HCT116 (cell line): ENCODE measurements around the gene MPIG6B. TPM values are rescaled to one million over a fixed set of nuclear protein-coding genes. Genes with fewer than 3 reads are reported as not detected.

Source experiments
- ATAC-seq: fragments of 200-7000 bp; cut with Tn5 transposase; 2 replicates; pipeline ENCODE4 v1.9.1; 2020; ENCODE audit warnings: mild to moderate bottlenecking, moderate library complexity
- BruUV-seq: library from RNA; stranded (reverse); fragments of 400-500 nt; replicated peaks from 2 replicates; lab custom pipeline; 2021; lab: Mats Ljungman, UMichigan
- CTCF ChIA-PET: fragments of 300-600 bp; sonication (Branson Sonifier 250); formaldehyde crosslinking; loops from one replicate; lab custom pipeline; 2021; ENCODE audit warnings: antibody characterized with exemption; lab: Charles Lee
- POLR2A ChIA-PET: fragments of 300-600, 350-600 bp; sonication (Branson Sonifier 250); formaldehyde crosslinking; loops from one replicate; lab custom pipeline; 2021; ENCODE audit warnings: antibody characterized with exemption; lab: Charles Lee
- RAD21 ChIA-PET, 2 experiments: fragments of 300-600 bp; sonication (Branson Sonifier 250); formaldehyde crosslinking; loops; one replicate each; lab custom pipeline; 2023; ENCODE audit warnings: low total read pairs in 2 of 2; ENCODE audit not compliant: uncharacterized antibody in 2 of 2, unreplicated experiment in 2 of 2, low non-redundant PET in 1 of 2; lab: Charles Lee
- DNase-seq: peaks from one replicate; pipeline ENCODE4 v3.0.0-alpha.2; 2010; ENCODE audit warnings: low read depth, low spot score
- H2AFZ ChIP-seq: fragments of 200-600 bp; shearing (Covaris generic), sonication (generic); 2 replicates; pipeline ENCODE4 v1.6.1; 2017; ENCODE audit warnings: low read depth, mixed run types, mixed read lengths, antibody characterized with exemption, low read length; ENCODE audit not compliant: poor library complexity, severe bottlenecking
- H3K27ac ChIP-seq: 2 replicates; pipeline ENCODE4 v1.5.1; 2012; ENCODE audit warnings: low read depth, low read length
- H3K27me3 ChIP-seq: fragments of 200-600 bp; sonication (generic); 2 replicates; pipeline ENCODE4 v1.6.1; 2016; ENCODE audit warnings: mixed run types, low read length, mixed read lengths; ENCODE audit not compliant: insufficient read depth
- H3K36me3 ChIP-seq, 2 experiments: fragments of 200-500 bp in 1 of 2; fragments of 200-600 bp in 1 of 2; sonication (Bioruptor generic) in 1 of 2; sonication (generic) in 1 of 2; 2 replicates each; pipeline versions ENCODE4 v1.5.1 to v1.6.1; 2014 to 2016; ENCODE audit warnings: low read length in 2 of 2, inconsistent platforms in 1 of 2, mixed read lengths in 1 of 2, mixed run types in 1 of 2; ENCODE audit not compliant: insufficient read depth in 2 of 2, control insufficient read depth in 1 of 2
- H3K4me1 ChIP-seq, 2 experiments: fragments of 200-600 bp in 1 of 2; sonication (generic) in 1 of 2; 2 replicates each; pipeline versions ENCODE4 v1.5.1 to v1.6.1; 2012 to 2017; ENCODE audit warnings: low read length in 2 of 2, inconsistent platforms in 1 of 2, mild to moderate bottlenecking in 1 of 2, mixed read lengths in 1 of 2, mixed run types in 1 of 2, moderate library complexity in 1 of 2; ENCODE audit not compliant: insufficient read depth in 2 of 2, control insufficient read depth in 1 of 2
- H3K4me2 ChIP-seq: fragments of 200-600 bp; sonication (generic); 2 replicates; pipeline ENCODE4 v1.6.1; 2017; ENCODE audit warnings: mixed run types, low read length, mixed read lengths
- H3K4me3 ChIP-seq, 2 experiments: fragments of 200-600 bp in 1 of 2; sonication (generic) in 1 of 2; replicated peaks in 1 of 2; 2 replicates each; pipeline ENCODE4 v1.5.1; 2011 to 2016; ENCODE audit warnings: low read length in 2 of 2, control low read depth in 1 of 2, low read depth in 1 of 2, mild to moderate bottlenecking in 1 of 2, mixed read lengths in 1 of 2, mixed run types in 1 of 2
- H3K79me2 ChIP-seq: fragments of 200-600 bp; sonication (generic); 2 replicates; pipeline ENCODE4 v1.6.1; 2017; ENCODE audit warnings: mild to moderate bottlenecking, mixed run types, low read length, moderate library complexity, mixed read lengths; ENCODE audit not compliant: insufficient read depth
- H3K9ac ChIP-seq: fragments of 200-600 bp; sonication (generic); 2 replicates; pipeline ENCODE4 v1.6.1; 2016; ENCODE audit warnings: low read length, mixed read lengths
- H3K9me2 ChIP-seq: fragments of 200-600 bp; sonication (generic), shearing (Covaris generic); 2 replicates; pipeline ENCODE4 v1.6.1; 2017; ENCODE audit warnings: mixed run types, mild to moderate bottlenecking, moderate library complexity; ENCODE audit not compliant: insufficient read depth
- H3K9me3 ChIP-seq, 2 experiments: fragments of 200-500 bp in 1 of 2; fragments of 200-600 bp in 1 of 2; sonication (Bioruptor generic) in 1 of 2; sonication (generic) in 1 of 2; 2 replicates each; pipeline ENCODE4 v1.6.1; 2014 to 2017; ENCODE audit warnings: low read length in 2 of 2, mixed read lengths in 2 of 2, inconsistent platforms in 1 of 2, low read depth in 1 of 2, mild to moderate bottlenecking in 1 of 2, mixed run types in 1 of 2, moderate library complexity in 1 of 2; ENCODE audit not compliant: control insufficient read depth in 1 of 2, insufficient read depth in 1 of 2
- H4K20me1 ChIP-seq: fragments of 200-600 bp; sonication (generic), shearing (Covaris generic); 2 replicates; pipeline ENCODE4 v1.6.1; 2017; ENCODE audit warnings: mixed run types, mild to moderate bottlenecking, moderate library complexity; ENCODE audit not compliant: insufficient read depth
- CEBPB ChIP-seq: IDR thresholded peaks from 2 replicates; pipeline ENCODE4 v1.6.1; 2012; ENCODE audit warnings: low read depth
- JUND ChIP-seq: IDR thresholded peaks from 2 replicates; pipeline ENCODE4 v1.6.1; 2012
- SIN3A ChIP-seq: IDR thresholded peaks from 2 replicates; pipeline ENCODE4 v1.6.1; 2012; ENCODE audit warnings: low read depth
- ZBTB33 ChIP-seq: IDR thresholded peaks from 2 replicates; pipeline ENCODE4 v1.6.1; 2011; ENCODE audit warnings: mild to moderate bottlenecking, low read length, moderate library complexity; ENCODE audit not compliant: insufficient replicate concordance; ENCODE audit errors: extremely low read depth
- intact Hi-C: fragments of 100-400 bp; cut with micrococcal nuclease; formaldehyde crosslinking; loops from 2 replicates; pipeline ENCODE4 v1.10.0; 2022
- total RNA-seq: library from RNA; stranded (reverse); gene quantifications from one replicate; pipeline ENCODE4 v1.2.1, GENCODE V29; 2021; ENCODE audit not compliant: unreplicated experiment

The MPIG6B gene
- total RNA-seq, 1 experiment from 2014 or later = 0.42 TPM

GRCh38 chr6:31727034-31727716 lies 4.0 kb downstream of the MPIG6B start:
- RAD21 ChIA-PET = no interaction called here
- H3K9ac ChIP-seq = no peak overlapping the region
- TF ChIP-seq CEBPB = no peak
- TF ChIP-seq SIN3A = no peak
- TF ChIP-seq ZBTB33 = no peak
- no peak for TF ChIP-seq JUND
- TF ChIP-seq, all 23 proteins: peak for 0
- ATAC-seq (no peak), DNase-seq (no peak)
- Histone ChIP-seq H3K27ac (no peak overlapping the region), H3K36me3 (peaks cover 11 to 12% of the 10 kb centered on the region in 2 experiments; a peak in 3 of 4 replicates), H3K4me1 (peaks cover 6 to 23% of the 10 kb centered on the region in 2 experiments; a peak in 3 of 4 replicates), H3K79me2 (peaks cover 6% of the 10 kb centered on the region; the same call in 1 of the 2 replicates), H3K4me2 (no peak overlapping the region), H3K4me3 (no peak overlapping the region), H3K27me3 (no peaks in the 10 kb centered on the region), H4K20me1 (no peaks in the 10 kb centered on the region), H2AFZ (no peak overlapping the region), H3K9me2 (no peaks in the 10 kb centered on the region), H3K9me3 (no peaks in the 10 kb centered on the region)
- CTCF ChIA-PET = interaction anchor here (1.3 kb wide), 1 partner anchor 43 kb away, joined by 3 read pairs; no protein-coding TSS in a partner anchor
- intact Hi-C loops = no loop called here
- BruUV-seq = no TSS peak
- POLR2A ChIA-PET = interaction anchor here (0.6 kb wide), 1 partner anchor 107 kb away, joined by 3 read pairs; no protein-coding TSS in a partner anchor
